Activated gamma-delta T cell treated with anti-CD3 and anti-CD28 coated beads, Interleukin-2, amount 50 U/mL, for 16 hours (primary cell): Measurements from ENCODE around the gene YIPF1.
"Not testable (repeated sequence)": the region's sequence is repeated elsewhere in the genome, so short reads cannot be mapped to it uniquely, and the experiment has no call there.

ENCODE experiments used
- DNase-seq: peaks from one replicate; pipeline ENCODE4 v3.0.0-alpha.2; 2020; ENCODE audit warnings: low read depth

Gene YIPF1

GRCh38 chr1:53837924-53838653 lies 51.5 kb downstream of the YIPF1 start, which contains the start of gene NDC1:
Gene NDC1 (minus strand): TSS chr1:53838296. CDS start chr1:53838261, 35 bp downstream.
- peak; percentile 78 for DNase-seq

DNA sequence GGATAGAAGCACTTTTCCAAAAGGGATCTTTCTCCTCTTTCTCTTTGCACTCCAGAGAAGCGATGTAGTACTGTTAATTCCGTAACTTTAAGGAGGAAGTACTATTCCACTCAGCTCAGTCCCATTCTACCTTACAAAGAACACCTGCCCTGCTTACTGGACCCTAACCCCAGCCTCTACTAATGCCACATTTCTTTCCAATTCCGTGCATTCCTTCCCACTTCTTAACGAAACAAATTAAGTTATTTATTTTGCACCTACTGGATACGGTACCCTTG lies 52.0 kb downstream of the YIPF1 start:
- DNase-seq = no peak

- no peak for DNase-seq
Measured at GRCh38 chr1:53835491-53835890, 54.1 kb downstream of the YIPF1 start.

- no peak for DNase-seq
Measured at GRCh38 chr1:53834776-53835175, 54.8 kb downstream of the YIPF1 start.

DNA sequence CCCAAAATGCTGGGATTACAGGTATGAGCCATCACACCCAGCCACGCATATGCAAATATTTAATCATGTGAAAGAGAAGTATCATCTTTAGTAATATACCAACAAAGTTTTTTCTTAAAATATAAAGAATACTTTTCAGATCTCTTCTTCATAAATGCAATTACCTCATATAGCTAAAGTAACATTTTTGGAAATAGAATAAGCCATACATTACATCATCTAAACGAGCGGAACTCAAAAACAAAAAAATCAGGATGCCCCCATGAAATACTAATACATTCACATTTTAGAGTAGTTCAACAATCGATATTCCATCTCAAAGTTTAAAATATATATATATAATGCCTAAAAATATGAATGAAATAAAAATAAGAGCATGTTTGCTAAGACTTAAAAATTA lies 56.2 kb downstream of the YIPF1 start:
- no peak for DNase-seq

DNA sequence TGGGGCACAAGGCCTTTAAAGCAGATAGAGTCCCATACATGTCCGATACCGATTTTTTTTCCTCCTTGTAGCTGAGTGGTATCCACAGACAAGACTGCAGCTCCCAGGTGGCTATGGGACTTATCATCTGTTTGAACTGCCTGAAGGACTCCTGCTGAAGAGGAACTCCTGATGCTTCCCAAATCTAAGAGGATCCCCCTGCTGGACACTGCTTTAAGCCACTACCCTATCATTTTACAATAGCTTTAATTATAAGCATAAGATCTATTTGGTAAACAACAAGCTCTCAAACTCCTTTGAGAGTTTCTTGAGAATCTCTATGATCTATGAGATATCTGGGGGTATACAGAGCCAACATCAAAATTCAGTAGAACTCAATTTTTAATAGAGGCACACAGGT lies 63.2 kb downstream of the YIPF1 start:
- DNase-seq = no peak

GRCh38 chr1:53825306-53825705 lies 64.3 kb downstream of the YIPF1 start:
- DNase-seq = no peak

DNA sequence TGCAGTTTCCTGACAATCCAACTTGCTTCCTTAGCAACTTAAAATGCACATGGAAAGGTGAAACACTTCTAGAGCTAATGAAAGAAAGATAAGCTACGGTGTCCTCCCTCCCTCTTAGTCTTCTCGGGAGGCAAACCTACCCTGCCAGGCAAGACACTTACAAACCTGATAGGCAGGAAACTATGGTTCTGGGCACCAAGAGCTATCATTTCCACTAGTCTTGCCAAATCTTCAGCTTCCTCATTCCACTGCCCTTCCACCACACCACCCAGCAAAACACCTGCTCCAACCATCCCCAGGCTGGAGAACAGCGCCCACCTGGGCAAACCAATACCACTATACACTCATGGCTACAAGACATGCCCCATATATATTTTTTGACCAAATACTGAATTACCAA lies 66.7 kb downstream of the YIPF1 start:
- DNase-seq = no peak

- DNase-seq = no peak
Measured at GRCh38 chr1:53821380-53821779, 68.2 kb downstream of the YIPF1 start.

- DNase-seq = no peak
Measured at GRCh38 chr1:53819387-53819786, 70.2 kb downstream of the YIPF1 start.

DNA sequence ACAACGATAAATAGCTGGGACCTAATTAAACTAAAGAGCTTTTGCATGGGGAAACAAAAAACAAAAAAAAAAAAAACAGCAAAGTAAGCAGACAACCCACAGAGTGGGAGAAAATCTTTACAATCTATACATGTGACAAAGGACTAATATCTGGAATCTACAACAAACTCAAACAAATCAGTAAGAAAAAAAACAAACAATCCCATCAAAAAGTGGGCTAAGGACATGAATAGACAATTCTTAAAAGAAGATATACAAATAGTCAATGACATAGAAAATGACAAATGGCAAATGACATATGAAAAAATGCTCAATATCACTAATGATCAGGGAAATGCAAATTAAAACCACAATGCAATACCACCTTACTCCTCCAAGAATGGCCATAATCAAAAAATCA lies 73.0 kb downstream of the YIPF1 start:
- not testable (repeated sequence) for DNase-seq

DNA sequence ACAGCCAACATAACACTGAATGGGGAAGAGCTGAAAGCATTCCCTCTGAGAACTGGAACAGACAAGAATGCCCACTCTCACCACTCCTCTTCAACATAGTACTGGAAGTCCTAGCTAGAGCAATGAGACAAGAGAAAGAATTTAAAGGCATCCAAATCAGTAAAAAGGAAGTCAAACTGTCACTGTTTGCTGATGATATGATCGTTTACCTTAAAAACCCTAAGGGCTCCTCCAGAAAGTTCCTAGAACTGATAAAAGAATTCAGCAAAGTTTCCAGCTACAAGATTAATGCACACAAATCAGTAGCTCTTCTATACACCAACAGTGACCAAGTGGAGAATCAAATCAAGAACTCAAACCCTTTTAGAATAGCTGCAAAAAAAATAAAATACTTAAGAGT lies 74.1 kb downstream of the YIPF1 start:
- not testable (repeated sequence) for DNase-seq

GRCh38 chr1:53811414-53811851 lies 78.2 kb downstream of the YIPF1 start:
- DNase-seq = no peak

DNA sequence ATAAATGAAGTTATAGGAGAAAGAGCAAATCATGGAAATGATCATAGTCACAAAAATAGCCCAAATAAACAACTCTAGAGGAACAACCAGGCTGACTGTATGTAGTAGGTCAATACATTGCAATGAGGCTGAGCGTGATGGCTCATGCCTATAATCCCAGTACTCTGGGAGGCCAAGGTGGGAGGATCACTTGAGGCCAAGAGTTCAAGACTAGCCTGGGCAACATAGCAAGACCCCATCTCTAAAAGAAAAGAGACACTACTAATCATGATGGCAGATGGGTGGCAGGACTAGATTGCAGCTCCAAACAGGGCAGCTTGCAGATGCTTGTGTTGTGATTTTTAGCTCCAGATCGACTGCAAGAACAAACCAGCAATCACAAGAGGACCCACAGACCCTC lies 79.1 kb downstream of the YIPF1 start:
- no peak for DNase-seq

DNA sequence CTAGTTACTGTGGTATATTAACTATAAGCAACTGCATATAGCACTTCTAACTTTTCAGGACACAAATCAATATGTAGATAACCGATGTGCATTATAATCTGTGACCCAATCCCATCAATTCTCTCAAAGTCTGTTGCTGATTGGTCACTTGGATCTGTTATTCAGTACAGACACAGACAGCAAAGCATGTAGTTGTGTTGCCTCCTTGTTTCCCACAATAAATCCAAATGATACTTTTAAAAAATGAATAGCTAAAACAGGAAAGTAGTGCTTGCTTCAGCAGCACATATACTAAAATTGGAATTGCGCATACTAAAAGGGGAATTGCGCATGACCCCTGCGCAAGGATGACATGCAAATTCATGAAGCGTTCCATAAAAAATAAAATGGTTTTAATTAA lies 79.6 kb downstream of the YIPF1 start:
- DNase-seq = no peak

GRCh38 chr1:53807916-53808315 lies 81.7 kb downstream of the YIPF1 start:
- no peak for DNase-seq

DNA sequence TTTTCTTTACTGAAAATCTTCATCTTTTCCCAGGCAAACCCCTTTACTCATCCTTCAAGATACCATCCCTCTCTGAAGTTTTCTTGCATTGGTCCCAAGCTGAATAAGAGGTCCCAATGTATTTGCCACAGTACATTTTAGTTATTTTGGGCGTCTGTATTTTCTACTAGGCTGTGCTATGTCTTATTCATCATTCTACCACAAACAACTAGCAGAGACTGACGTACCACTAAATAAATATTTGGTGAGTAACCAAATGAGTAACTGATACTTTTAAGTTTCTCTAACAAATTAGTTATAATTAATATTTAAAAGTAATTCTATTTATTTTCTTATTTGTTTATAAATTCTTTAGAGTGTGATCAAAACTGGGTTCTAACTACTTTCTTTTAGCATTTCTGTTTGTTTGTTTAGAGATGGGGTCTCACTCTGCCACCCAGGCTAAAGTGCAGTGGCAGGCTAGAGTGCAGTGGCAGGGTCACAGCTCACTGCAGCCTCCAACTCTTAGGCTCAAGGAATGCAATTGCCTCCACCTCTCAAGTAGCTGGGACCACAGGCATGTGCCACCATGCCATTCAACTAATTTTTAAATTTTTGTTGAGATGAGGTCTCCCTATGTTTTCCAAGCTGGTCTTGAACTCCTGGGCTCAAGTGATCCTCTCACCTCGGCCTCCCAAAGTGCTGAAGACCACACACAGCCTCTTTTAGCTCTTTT lies 84.6 kb downstream of the YIPF1 start:
- no peak for DNase-seq

DNA sequence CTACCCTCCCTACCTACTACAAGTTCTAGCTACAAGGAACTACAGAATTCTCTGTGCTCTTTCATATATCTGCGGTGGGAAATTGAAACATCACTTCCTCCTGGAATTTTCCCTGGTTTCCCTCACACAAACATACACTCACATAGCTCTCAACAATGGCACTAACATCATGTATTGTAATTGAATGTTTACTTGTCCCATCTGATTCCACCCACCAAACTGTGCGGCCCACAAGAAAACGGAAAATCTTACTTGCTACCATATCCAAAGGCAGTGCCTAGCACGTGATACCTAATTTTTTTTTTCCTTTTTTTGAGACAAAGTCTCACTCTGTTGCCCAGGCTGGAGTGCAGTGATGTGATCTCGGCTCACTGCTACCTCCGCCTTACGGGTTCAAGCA lies 85.4 kb downstream of the YIPF1 start:
- DNase-seq = no peak
